ENCODE data around the gene RTP5.

RTP5 gene

DNA sequence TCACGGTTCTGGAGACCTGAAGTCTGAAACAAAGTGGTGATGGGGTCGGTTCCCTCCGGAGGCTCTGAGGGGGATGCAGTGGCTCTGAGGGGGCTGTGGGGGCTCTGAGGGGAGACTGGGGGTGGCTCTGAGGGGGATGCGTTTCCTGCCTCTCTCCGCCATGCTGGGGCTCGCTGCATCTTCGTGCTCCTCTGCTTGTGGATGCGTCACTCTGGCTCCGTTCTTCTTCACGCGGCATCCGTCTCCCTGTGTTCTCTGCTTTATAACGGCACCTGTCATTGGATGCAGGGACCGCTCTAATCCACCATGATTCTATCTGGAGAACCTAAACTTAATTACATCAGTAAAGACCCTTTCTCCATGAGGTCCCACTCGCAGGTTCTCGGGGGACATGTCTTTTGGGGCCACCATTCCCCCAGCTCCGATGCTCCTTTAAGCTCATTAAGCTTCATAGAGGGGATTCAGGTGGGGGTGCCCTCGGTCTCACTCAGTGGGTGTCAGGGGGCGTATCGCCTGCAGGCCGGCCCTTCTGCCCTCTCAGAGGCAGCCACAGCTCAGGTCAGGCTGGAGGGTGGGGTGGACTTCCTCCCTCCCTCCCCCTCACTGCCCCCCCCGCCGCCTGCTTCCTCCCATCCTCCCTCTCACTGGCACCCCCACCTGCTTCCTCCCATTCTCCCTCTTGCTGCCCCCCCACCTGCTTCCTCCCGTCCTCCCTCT, 18.4 kb downstream of the RTP5 start:
- no peak for DNase-seq (ENCODE audit: low spot score)

DNA sequence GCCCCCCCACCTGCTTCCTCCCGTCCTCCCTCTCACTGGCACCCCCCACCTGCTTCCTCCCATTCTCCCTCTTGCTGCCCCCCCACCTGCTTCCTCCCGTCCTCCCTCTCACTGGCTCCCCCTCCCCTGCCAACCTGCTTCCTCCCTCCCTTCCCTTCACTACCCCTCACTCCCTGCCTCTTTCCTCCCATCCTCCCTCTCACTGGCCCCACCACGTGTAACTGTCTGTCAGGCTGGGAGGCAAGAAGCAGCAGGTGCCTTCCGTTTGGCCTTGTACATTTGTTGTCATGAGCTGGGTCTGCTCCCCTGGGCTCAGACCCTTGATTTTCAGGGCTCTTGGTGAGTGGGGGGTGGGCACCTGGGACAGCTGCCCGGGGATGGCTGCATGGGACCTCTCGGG, 19.1 kb downstream of the RTP5 start:
- no peak for DNase-seq (ENCODE audit: low spot score)

DNA sequence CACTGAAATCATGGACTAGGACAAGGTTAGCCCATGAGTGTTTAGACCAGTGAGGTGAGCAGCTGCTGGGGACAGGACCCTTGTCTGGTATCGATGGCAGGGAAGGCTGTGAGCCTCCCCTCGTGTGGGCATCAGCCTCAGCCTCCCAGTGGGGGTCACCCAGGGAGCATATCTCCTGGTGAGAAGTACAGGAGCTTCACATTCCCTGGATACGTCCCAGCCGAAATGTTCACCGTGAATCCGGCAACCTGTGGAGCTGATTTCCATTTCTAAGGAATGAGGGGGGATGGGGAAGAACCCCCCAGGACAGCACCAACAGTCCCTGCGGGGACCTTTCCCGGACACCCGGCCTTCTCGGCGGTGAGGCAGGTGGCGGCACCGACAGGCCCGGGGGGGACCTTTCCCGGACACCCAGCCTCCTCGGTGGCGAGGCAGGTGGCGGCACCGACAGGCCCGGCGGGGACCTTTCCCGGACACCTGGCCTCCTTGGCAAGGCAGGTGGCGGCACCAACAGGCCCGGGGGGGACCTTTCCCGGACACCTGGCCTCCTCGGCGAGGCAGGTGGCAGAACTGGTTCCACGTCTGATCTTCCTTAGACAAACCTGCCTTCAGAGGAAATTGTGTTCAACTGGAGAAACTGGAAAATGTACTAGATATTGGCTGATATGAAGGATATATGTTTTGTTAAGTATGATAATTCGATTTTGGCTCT, 21.2 kb downstream of the RTP5 start:
- DNase-seq (ENCODE audit: low spot score) = no peak

DNA sequence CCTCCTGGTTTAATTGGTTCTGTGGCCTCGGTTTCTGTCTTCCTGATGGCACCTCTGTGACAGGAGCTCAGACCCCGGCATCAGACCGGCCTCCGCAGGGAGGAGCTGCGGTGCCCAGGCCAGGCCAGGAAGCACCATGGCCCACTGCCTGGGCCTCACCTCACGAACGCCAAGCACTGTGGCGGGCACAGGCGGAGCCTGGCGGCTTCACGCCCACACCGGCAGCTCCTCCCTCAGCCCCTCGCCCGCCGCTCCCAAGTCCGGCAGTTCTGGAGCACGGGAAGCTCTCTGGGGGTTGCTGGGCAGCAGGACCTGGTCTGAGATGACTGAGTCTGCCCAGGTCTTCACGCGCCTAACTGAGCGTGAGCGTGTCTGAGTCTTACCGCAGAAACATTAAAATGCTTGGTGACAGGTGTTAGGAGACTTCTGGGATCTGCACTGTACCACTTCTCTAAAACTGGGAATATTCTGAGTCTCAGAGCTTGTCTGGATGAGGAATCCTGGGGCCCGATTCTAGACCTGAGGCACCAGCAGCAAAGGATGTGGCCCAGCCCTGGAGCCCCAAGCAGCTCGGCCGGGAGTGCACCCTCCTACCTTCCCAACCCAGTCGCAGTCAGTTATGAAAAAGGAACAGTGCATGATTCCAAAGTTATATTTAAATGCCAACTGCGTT, 21.9 kb downstream of the RTP5 start:
- DNase-seq (ENCODE audit: low spot score) = no peak

DNA sequence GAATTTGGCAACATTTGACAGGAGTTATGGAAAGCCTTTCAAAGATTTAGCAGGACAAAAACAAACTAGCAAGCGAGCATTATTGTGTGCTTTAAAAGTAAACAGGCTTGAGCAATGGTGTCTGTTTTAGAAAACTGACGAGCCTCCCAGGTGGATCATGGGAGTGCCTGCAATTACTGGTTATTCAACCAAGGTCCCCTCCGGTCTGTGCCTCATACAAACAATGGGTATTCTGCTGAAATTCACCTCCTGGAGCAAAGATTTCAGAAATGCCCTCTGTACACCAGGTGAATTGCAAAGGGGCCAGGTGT, 22.4 kb downstream of the RTP5 start:
- DNase-seq (ENCODE audit: low spot score) = no peak

DNA sequence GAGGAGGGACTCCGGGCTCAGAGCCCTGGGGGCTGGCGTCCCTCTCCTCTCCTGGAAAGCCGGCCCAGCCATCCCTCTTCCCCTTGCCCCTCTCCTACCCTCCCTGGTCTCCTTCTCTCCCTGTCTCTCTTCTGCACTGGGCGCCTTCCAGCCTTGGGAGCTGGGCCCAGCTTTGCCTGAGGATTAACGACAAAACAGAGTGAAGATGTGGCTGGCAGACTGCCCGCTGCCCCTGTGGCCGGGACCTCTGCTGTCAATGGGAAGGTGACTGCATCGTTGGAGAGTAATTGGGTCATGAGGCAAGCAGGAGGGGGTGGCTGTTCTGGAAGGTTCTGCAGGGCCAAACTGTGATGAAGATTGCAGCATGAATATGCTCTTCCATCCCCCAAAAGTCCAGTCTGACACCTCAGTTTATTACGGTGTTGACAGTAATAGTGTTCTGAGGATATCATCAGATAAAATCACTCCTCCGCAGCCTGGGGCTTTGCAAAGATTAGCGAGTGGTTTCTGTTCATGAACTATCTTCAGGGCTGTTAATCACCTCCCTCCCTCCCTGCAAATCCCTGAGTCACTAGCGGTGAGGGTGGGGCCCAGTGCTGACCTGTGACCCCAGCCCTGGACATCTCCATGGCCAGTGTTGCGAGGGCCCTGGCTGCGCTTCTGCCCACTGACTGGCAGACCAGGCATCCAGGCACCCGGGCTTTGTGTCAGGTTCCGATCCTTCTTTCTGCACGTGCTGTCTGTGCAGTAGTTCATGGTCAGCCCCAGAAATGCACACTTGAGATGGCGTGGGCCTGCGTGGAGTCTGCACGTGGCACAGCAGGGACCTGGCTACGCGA, 23.0 kb downstream of the RTP5 start:
- no peak for DNase-seq (ENCODE audit: low spot score)

DNA sequence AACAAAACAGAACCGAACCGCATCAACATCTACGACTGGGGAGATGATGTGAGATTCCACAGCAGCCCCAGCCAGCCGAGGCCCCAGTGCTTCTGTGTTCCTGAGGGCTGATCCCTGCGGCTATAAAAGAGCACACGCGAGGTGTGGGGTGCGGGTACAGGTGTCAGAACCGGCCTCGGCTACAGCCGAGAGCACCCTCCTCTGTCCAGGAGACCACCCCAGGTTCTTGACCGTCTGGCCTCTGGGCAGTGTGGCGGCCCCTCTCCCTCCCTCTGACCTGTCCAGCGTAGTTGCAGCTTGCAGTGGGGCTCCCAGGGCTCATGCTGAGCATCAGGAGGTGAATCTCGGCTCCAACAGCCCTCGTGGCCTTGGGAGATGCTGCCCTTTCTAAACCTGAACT, 23.7 kb downstream of the RTP5 start:
- DNase-seq (ENCODE audit: low spot score) = no peak

DNA sequence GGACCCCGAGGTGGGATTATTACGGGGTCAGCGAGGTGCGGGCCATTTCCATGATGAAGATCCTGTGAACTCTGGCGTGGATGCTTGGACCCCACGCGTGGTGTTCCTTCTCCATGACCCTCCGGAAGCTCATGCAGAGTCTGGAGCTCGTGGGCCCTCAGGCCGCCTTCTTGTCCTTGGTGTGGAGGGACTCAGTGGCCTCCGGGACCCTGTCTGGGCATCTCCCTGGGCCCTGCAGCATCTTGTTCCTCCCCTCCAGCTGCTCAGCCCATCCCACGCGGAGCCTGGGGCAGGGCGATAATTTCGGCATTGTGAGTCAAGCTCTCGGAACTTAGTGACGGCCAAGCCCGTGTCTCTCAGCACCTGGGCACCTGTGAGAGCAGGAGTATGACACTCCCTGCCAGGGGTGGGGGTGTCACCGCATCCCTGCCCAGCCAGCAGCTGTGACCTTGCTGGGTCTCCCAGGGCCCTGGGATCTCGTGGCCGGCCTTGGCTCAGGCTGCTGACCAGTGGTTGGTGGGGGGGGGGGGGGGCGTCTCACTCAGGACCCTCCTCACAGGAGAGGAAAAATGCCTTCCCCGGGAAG, 24.6 kb downstream of the RTP5 start:
- DNase-seq (ENCODE audit: low spot score) = no peak

DNA sequence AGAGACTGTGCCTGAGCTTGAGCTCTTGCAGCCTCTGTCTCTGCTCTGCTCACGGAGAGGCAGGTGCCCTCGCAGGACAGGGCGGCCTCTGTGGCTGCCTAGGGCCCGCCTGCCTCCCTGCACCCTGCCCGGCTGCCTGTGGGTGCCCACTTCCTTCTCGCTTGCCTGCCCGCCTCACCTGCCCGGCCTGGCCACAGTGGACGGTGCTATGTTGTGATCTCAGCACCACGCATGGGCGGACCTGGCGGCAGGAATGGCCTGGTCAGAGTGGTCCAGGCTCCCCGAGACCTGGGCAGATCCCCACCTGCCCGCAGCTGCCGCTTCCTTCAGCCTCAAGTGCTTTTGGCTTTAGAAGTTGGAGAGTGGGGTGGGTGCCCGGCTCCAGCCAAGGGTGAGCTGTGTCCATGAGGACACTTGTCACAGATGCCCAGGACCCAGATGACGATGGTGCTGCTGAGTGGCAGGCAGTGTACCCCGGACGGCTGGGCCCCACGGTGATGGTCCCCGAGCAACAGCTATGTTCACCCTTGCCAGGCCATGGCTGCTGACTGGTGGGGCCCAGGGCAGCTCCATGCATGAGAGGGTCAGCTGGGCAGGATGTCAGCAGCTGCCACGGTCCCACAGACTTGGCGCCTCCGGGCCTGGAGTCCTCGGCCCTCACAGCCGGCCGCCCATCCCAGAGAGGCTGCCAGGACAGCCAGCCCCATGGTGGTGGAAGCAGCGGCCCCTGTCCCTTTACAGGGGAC, 25.3 kb downstream of the RTP5 start:
- DNase-seq (ENCODE audit: low spot score) = no peak

DNA sequence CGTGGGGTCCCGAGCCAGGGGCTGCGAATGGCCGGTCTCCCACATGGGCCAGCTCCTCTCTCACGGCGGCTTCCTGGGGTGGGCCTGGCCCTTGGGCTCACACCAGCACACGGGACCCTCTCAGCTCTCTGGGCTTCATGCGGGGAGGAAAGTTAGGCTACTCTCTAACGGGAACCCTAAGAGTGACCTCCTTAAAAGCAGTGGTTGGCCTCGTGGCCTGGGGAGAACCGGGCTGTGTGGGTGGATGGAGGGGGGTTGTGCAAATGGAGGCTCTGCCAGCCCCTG, 25.8 kb downstream of the RTP5 start:
- DNase-seq (ENCODE audit: low spot score) = no peak

DNA sequence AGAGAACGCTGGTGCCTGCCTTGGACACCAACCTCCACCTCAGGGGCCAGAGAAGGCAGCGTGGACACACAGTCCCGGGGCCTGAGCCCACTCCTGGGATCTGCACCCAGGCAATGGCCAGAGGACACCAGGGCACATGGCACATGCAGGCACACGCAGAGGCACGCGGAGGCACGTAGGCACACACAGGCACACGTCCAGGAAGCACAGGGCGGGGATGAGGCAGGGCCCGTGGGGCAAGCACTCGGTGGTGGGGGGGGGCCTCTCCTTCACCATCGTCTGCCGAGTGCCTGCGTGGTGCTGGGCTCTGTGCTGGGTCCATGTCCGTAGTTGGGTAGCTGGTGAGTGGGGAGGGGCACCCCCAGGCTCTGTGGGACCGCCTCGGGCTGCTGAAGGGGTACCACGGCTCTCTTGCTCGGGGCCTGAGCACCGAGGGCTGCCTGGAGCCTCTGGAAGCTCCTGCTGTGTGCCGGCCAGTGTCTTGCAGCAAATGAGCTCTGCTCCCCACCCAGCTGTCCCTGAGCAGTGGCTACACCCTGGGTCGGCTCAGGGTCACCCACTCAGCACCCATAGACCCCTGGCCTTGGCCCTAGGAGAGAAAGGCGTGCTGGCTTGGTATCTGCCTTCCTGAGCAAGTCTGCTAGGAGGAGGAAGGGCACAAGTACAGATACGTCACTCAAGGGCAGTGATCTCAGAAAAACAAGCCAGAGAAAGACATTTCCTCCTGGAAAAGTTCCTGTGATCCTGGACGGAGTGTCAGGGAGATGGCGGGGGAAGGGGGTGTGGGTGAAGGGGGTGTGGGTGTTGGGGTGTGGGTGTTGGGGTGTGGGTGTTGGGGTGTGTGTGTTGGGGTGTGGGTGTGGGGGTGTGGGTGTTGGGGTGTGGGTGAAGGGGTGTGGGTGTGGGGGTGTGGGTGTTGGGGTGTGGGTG, 26.4 kb downstream of the RTP5 start:
- DNase-seq (ENCODE audit: low spot score) = no peak

DNA sequence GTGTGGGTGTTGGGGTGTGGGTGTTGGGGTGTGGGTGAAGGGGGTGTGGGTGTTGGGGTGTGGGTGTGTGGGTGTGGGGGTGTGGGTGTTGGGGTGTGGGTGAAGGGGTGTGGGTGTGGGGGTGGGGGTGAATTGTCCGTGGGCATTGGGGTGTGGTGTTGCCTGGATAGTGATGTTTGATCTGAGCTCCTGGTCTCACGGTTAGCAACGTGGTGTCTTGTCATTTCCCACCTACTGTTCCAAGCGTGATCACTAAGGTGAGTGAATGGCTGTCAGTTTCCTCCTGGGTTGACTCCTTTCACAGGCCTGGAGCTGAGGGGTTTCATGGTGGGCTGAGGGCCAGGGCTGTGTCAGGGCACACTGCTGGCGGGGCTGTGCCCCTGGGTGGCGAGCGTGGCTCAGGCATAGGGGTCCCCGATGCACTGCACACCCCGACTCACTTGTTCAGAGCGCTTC, 27.2 kb downstream of the RTP5 start:
- DNase-seq (ENCODE audit: low spot score) = no peak

DNA sequence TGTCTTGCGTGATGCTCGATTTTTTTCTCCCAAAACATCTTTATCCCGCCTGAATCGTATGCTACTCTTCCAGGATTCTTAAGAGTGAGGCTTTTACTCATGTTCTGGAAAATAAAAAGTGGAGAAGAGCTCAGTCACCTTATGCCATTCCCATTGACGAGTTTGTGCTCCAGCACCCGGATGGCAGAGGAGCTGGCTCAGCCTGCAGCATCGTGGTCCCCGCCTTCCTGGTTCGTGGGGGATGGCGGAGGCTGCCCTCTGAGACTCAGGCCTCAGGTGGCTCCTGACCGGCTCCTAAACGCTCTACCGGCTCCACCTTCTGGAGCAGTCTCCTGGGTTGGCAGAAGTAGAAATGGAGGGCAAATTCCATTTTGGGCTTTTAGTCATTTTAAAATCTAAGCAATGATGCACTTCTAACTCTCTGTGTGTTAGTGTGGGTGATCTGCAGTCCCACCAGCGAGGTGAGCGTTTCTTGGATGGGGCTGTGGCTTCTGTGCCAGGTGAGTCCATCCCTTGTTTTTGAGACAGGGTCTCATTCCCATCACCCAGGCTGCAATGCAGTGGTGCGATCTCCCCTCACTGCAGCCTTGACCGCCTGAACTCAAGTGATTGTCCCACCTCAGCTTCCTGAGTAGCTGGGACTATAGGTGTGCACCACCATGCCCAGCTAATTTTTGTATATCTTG, 27.8 kb downstream of the RTP5 start:
- DNase-seq (ENCODE audit: low spot score) = no peak

DNA sequence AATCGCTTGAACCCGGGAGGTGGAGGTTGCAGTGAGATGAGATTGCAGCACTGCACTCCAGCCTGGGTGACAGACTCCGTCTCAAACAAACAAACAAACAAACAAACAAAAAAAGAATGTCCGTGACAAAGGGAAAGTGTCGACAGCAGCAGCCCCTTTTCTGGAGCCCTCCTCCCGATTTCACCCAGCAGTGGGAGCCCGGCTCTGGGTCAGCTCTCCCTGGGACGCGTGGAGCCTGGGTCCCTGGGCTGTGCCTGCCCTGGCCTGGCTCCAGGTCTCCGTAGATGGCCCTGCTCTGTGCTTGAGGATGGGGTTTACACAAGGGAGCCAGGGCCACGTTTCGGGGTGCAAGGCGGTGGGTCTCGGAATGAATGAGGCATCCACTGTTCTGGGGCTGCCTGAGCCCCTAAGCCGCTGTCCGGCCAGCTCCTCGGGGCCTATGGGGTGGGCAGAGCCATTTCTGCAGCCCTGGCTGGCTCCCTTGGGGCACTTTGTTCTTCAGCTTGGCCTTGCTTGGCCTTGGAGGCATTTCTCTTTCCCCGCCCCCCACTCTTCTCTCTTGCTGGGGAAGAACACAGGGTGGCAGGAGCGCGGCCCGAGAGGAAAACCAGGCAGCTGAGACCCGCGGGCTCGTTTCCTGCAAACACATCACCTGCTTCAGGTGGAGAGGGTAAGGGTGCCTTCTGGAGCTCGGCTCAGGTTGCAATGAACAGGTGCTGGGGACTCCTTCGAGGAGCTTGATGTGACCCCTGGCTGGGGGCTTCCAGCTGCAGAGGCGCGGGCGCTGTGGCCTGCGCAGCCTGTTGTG, 29.1 kb downstream of the RTP5 start:
- DNase-seq (ENCODE audit: low spot score) = no peak

DNA sequence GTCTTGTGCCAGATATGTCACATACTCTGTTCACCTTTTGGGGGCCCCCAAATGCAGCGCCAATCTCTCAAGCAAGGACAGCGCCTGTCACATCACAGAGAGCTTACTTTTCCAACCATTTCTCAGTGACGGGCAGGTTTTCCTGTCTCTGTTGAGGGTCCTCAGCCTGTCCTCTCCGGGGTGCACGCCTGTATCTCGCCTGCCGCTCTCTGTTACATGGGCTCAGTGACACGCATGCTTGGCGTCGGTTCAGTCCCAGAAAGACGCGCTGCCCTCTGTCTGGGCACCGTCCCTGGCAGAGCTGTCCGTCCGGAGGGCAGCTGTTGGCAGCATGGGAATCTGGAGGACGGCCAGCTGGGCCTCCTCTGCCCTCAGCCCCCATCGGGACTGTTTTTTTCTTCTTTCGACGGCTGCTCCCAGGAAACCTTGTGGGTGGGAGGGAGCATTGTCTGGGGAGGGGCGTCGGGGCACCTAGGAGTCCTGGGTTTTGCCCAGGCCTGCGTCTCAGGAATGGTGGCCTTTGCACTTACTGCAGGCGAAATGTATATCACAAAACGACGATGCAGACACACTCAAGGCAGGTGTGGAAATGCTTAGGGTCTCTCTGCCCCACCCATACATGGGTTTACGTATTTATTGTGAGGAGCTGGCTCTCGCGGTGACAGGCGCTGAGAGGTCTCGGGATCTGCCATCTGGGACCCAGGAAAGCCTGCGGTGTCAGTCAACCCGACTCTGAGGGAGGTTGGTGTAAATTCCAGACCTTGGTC, 30.9 kb downstream of the RTP5 start:
- no peak for DNase-seq (ENCODE audit: low spot score)

DNA sequence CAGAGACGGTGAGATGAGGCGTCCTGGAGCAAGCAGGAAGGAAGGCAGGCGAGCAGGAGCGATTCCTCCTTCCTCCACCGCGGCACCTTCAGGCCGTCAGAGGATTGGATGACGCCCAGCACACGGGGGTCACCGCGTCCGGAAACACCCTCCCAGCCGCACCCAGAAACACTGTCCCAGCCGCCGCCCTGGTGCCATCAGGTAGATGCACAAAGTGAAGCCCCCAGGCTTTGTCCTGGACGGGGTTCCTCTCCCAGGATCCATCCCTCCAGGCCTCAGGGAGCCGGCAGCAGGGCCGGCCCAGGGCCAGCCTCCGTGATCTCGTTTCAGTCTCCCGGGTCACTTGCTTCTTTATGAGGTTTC, 31.5 kb downstream of the RTP5 start:
- DNase-seq (ENCODE audit: low spot score) = no peak

DNA sequence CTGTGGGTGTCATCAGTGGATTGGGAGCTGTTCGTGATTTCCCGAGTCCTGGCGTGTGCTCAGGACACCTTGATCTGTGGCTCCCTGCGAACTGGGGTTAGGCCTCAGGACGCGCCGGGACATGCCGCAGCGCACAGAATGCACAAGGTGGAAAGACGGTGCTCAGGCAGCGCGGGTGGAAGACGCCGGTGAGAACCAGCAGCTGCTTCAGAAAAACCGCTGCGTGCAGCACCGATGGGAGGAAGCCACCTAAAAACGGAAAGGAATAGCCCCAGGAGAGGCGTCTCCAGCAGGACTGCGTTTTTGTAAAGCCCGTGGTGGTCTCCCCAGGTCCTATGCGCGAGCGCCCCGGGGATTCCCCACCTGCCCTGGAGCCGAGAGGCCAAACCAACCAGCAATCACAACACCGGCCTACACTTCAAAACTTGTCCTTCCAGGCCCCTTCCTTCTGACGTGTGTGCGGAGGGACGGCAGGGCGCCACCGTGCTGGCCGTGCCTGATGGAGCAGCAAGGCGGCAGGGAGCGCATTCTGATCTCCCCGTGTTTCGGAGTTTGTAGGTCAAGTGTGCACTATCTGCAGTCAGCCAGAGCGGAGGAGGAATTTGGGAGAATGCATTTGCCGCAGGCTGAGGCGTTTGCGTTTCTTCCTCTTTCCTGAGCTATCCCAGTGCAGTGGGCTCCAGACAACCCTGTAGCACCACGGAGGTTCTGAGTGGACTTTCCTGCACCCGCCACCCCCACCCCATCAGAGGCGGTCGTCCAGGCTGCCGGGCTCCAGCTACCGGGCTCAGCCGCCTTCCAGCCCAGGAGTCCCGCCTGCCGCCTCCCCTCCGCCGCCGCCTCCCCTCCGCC, 32.2 kb downstream of the RTP5 start:
- no peak for DNase-seq (ENCODE audit: low spot score)
